Endothelial cell (in vitro differentiated cells): ENCODE measurements around the gene ZRANB3. TPM values are rescaled to one million over a fixed set of nuclear protein-coding genes. Genes with fewer than 3 reads are reported as not detected.
"Not testable (repeated sequence)": the region's sequence is repeated elsewhere in the genome, so short reads cannot be mapped to it uniquely, and the experiment has no call there.

ENCODE experiments used
- DNase-seq: peaks from one replicate; pipeline ENCODE4 v3.0.0; 2021; ENCODE audit warnings: low spot score
- H3K27ac Mint-ChIP-seq: one replicate; pipeline ENCODE4 v1.8.0; 2021; ENCODE audit warnings: mixed read lengths, inconsistent platforms; ENCODE audit not compliant: unreplicated experiment
- H3K27me3 Mint-ChIP-seq: one replicate; pipeline ENCODE4 v1.8.0; 2021; ENCODE audit warnings: mild to moderate bottlenecking, moderate library complexity, mixed read lengths, inconsistent platforms; ENCODE audit not compliant: unreplicated experiment
- H3K36me3 Mint-ChIP-seq: one replicate; pipeline ENCODE4 v1.8.0; 2021; ENCODE audit warnings: mild to moderate bottlenecking, low read depth, mixed read lengths, inconsistent platforms; ENCODE audit not compliant: unreplicated experiment
- H3K4me1 Mint-ChIP-seq: one replicate; pipeline ENCODE4 v1.8.0; 2021; ENCODE audit warnings: mild to moderate bottlenecking, mixed read lengths, inconsistent platforms; ENCODE audit not compliant: unreplicated experiment
- H3K4me3 Mint-ChIP-seq: one replicate; pipeline ENCODE4 v1.8.0; 2021; ENCODE audit warnings: mild to moderate bottlenecking, mixed read lengths, inconsistent platforms; ENCODE audit not compliant: unreplicated experiment
- H3K9me3 Mint-ChIP-seq: one replicate; pipeline ENCODE4 v1.8.0; 2021; ENCODE audit warnings: mixed read lengths, inconsistent platforms; ENCODE audit not compliant: unreplicated experiment
- CTCF ChIP-seq: fragments of 200-600 bp; sonication (generic); IDR thresholded peaks from one replicate; pipeline ENCODE4 v1.5.0; 2021; ENCODE audit warnings: antibody characterized with exemption; ENCODE audit not compliant: unreplicated experiment
- total RNA-seq: library from RNA; stranded (reverse); fragmentation: NEBNext Ultra II Directional; extraction: Animal tissue kit (Norgen Biotek cat#: 25700); gene quantifications from one replicate; pipeline ENCODE4 v1.2.1, GENCODE V29; 2021; ENCODE audit not compliant: unreplicated experiment

ZRANB3 gene
- total RNA-seq, 1 donor from 2014 or later, result 9.4 TPM

GRCh38 chr2:135454608-135455007 lies 76.4 kb downstream of the ZRANB3 start:
- no peaks in the 10 kb centered on the region for H3K27me3 Mint-ChIP-seq
- TF ChIP-seq CTCF, result no peak
- H3K9me3 Mint-ChIP-seq, result peaks cover 12% of the 10 kb centered on the region
- H3K27ac Mint-ChIP-seq, result no peak overlapping the region
- peaks cover 18% of the 10 kb centered on the region for H3K36me3 Mint-ChIP-seq
- no peak for DNase-seq
- H3K4me3 Mint-ChIP-seq, result no peak overlapping the region
- no peaks in the 10 kb centered on the region for H3K4me1 Mint-ChIP-seq

GRCh38 chr2:135453027-135453426 lies 78.0 kb downstream of the ZRANB3 start:
- peaks cover 12% of the 10 kb centered on the region for H3K9me3 Mint-ChIP-seq

GRCh38 chr2:135451966-135452365 lies 79.1 kb downstream of the ZRANB3 start:
- Mint-ChIP-seq H3K27me3 (no peaks in the 10 kb centered on the region), H3K36me3 (peaks cover 18% of the 10 kb centered on the region), H3K9me3 (peaks cover 12% of the 10 kb centered on the region), H3K27ac (no peak overlapping the region), H3K4me3 (no peak overlapping the region), H3K4me1 (no peaks in the 10 kb centered on the region)
- no peak for DNase-seq
- TF ChIP-seq CTCF, result no peak

More at GRCh38 chr2:135453027-135453426, 78.0 kb downstream of the ZRANB3 start:
- DNase-seq, H3K4me3 Mint-ChIP-seq, H3K27ac Mint-ChIP-seq, H3K27me3 Mint-ChIP-seq, H3K4me1 Mint-ChIP-seq: not testable (repeated sequence)
- H3K36me3 Mint-ChIP-seq, result peaks cover 18% of the 10 kb centered on the region

GRCh38 chr2:135443013-135443412 lies 88.0 kb downstream of the ZRANB3 start:
- H3K27ac Mint-ChIP-seq, H3K9me3 Mint-ChIP-seq, H3K36me3 Mint-ChIP-seq, H3K4me3 Mint-ChIP-seq, DNase-seq, H3K4me1 Mint-ChIP-seq, H3K27me3 Mint-ChIP-seq: not testable (repeated sequence)

- not testable (repeated sequence) for H3K27me3 Mint-ChIP-seq, H3K4me1 Mint-ChIP-seq, H3K4me3 Mint-ChIP-seq, H3K9me3 Mint-ChIP-seq, H3K36me3 Mint-ChIP-seq, H3K27ac Mint-ChIP-seq, DNase-seq
Measured at GRCh38 chr2:135435155-135435554, 95.9 kb downstream of the ZRANB3 start.

- H3K27ac Mint-ChIP-seq, result no peak overlapping the region
- no peaks in the 10 kb centered on the region for H3K36me3 Mint-ChIP-seq
- no peaks in the 10 kb centered on the region for H3K9me3 Mint-ChIP-seq
- H3K4me3 Mint-ChIP-seq, result no peak overlapping the region
- peaks cover 1% of the 10 kb centered on the region for H3K27me3 Mint-ChIP-seq
- no peak for DNase-seq
- no peak for TF ChIP-seq CTCF
- H3K4me1 Mint-ChIP-seq, result peaks cover 4% of the 10 kb centered on the region
Measured at GRCh38 chr2:135424849-135425248, 106.2 kb downstream of the ZRANB3 start.

GRCh38 chr2:135422898-135423297 lies 108.1 kb downstream of the ZRANB3 start:
- Mint-ChIP-seq H3K36me3 (no peaks in the 10 kb centered on the region), H3K9me3 (no peaks in the 10 kb centered on the region), H3K4me1 (peaks cover 4% of the 10 kb centered on the region), H3K4me3 (no peak overlapping the region), H3K27me3 (peaks cover 1% of the 10 kb centered on the region), H3K27ac (no peak overlapping the region)
- TF ChIP-seq CTCF, result no peak
- no peak for DNase-seq
